DMS 273 (cell line): ENCODE data around the gene ARGFX.
"Not testable (repeated sequence)": the region's sequence is repeated elsewhere in the genome, so short reads cannot be mapped to it uniquely, and the experiment has no call there.

Source experiments
- DNase-seq: peaks from one replicate; lab custom pipeline; 2025; ENCODE audit not compliant: unreplicated experiment; lab: John Stamatoyannopoulos, UW

ARGFX gene

DNA sequence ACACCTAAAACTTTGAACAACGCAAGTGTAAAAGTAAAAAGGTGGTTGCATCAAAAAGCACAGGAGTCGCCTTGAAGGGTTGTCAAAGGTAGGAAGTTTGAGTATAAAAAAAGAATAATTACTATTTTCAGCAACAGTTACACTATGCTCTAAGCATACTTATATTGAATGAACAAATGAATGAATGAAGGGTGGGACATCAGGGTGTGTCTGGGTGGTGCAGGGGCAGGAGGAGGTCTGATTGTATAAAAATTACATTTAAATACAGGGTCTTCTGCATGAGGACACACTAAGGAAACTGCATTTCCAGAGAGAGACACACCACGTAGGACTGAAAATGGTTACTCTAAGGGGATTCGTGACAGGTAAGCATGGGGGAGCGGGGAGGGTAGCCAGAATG, at the start of gene ARGFX:
Gene ARGFX, plus strand, starts transcription at position 301 of the 400 bp plus-strand sequence. CDS start 2,765 bp downstream, outside the sequence.
- DNase-seq, result no peak

DNA sequence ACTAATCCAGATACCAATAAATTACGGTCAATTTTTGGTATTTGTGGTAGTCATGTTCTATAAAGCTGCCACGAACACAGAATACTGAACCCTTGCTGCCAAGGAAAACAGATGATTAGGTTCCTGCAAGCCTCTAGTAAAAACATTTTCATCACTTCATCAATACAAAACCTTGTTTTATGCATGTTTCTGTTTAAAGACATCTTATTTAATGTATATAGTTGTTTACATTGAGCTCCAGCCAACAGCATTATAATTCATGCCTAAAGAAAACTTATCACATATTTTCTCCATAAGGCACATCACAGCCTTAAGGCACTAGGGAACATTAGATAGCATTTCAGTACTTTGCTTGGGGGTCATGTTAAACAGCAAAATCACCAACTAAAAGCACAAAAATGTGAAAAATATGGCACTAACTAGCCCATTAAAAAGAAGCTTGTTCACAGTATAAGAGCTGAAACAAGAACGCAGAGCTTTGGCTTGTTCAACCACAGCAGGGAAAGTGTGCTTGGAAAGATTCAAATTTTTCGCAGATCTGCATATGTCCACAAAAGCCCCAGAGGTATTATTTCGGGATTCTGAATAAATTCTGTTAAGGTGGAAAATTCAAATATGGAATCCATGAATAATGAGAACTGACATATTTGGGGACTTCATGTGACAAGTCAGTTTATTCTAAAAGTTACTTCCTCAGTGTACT, 49.6 kb upstream of the ARGFX start:
- DNase-seq, result no peak

DNA sequence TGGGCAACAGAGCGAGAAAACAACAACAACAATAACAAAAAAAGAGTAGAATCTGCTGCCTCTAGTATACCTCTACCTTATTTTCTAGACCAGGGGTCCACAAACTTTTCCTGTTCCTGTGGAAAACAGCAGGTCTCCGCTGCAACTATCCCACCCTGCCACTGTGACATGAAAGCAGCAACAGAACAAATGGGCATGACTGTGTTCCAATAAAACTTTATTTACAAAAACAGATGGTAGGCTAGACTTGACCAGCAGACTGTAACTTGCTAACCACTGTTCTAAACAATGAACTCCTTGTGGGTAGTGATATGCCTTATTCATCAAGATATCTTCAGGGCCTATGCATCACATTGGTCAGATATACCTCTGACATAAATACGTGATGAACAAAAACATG, 47.2 kb upstream of the ARGFX start:
- no peak for DNase-seq

DNA sequence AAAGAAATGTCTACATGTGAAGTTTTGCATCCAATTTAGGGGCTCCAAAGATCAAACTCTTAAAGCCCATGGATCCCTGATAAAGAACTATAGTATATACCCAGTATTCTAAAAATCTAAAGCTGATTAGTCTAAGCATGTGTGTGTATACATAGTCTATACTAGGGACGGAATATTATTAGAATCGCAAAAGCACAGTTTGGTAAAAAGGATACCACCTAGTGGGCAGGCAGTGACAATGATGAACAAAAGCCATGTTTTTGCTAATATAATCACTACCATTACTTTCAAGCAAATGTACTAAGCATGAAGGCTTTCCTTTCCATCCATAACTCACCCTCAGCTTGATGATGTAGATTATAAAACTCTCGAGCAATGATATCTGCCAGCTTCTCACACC, 38.4 kb upstream of the ARGFX start:
- peak; percentile 26 for DNase-seq

DNA sequence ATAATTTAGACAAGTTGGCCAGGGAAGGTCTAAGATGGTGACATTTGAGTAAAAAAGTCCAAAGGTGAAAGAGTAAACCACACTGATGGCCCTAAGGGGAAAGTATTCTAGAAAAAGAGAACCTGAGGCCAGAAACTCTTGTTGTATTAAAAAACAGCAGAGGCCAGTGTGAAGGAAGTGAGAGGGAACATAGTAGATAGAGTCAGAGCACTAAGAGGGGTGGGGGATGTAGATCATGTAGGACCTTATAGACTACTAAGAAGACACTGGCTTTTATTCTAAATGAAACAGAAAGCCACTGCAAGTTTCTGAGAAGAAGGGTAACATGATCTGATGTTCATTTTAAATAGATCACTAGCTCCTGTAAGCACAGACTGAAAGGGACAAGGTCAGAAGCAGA, 36.5 kb upstream of the ARGFX start:
- no peak for DNase-seq

DNA sequence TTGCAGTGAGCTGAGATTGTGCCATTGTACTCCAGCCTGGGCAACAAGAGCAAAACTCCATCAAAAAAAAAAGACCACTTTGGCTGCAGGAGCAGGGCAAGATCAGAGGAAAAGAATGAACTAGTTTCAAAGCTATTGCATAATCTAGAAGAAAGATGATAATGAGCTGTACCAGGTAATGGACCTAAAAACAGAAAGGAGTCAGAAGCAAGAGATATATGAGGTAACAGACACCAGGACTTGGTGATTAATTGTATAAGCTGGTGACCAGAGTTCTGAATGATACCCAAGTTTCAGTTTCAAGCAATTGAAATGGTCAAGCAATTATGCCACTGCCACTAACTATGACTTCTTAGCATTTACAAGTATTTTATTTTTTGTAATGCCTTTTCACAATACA, 24.8 kb upstream of the ARGFX start:
- no peak for DNase-seq

DNA sequence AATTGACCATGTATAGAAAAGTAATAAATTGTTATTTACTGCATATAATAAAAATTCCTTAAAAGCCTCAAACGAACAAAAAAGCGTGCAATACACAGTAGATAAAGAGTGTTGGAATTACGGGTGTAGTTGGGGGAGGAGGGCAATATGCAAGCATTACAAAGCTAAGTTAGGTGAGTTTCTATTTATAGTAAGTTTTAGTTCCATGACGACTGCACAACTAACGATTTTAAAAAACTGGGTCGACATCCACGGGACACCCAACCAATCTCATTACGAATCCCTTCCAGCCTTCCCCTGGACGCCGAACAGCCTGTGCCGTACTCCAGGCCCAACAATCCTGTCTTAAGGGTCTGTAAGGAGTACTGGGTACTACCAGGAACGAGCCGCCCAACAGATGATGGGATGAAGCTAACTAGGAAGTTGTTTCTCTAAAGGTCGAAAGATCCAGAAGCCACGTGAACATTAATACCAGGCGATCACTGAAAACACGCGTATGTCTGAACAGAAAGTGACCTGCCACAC, 22.6 kb upstream of the ARGFX start:
- peak; percentile 72 for DNase-seq

DNA sequence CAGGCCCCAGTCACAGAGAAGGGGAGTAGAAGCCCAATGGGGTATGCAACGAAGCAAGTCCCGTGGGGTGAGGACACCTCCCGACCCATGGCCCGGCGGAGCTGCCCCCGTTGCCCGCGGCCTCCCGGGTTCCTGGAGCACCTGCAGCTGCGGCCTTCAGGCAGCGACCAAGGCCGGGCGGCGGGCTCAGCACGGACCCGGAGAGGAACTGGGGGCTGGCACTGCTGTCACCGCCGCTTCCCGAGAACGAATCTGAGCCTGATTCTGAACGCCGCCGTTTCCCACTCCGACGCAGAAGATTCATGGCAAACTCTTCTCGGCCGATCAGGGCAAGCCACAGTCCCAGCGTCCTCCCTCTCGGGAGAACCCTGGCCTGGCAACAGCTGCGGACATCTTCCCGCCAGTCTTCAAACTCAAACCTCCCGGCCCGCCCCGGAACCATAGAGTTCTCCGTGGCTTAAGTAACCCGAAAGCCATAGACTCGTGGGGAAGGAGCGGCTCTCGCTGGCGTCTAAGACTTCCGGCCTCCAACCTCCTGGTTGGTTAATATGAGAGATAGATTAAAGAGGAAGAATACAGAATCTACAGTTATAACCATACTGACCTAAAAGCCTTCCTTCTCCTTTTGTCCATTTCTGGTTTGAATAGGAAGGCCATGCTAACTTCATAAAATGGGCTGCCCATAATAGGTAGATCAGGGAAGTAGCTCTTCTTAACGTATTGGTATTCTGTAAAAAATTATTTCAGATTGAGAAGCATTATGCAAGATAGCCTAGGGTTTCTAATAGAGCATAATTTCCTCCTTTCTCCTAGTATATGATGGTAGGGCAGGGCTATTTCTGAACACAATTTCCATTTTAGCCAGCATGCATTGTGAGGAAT, 21.9 kb upstream of the ARGFX start, which contains the start of gene POLQ:
Gene POLQ, minus strand, starts transcription at position 415 of the 882 bp plus-strand sequence. Its CDS starts 111 bp downstream, at position 304.
- peak; percentile 99 for DNase-seq

DNA sequence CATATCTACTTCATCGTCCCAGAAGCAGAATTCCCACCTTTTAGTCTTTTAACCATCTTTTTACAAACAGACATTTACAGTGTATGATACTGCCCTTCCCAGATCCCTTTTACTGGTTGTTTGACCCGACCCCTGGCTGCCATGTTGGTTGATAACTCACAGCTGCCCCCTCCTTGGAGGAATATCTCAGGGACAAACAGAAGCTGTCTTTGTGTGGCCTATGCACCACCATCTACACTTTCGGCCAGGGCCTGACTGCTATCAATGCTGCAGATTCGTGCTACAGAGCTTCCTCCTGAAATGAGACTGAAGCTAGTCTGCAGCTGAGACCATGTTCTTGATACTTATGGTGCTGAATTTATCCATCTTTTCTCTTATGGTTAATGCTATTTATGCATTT, 15.4 kb upstream of the ARGFX start:
- DNase-seq, result no peak

DNA sequence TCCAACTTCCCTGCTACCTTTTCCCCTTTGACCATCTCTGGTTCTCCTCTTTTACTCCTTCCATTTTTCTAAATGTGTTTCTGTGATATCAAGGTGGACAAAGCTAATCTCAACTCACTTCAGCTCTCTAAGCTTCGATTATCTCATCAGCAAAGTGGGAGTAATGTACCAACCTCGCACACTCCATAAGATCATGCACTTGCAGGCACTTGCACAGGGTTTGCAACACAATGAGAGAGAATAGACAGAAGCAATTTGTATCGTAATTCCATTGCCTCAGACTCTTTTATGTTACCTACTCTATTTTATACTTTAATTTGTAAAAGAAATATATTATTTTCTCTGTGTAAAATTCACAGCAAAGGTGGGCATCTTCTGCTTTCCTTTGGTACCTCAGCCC, 15.0 kb upstream of the ARGFX start:
- DNase-seq, result no peak

DNA sequence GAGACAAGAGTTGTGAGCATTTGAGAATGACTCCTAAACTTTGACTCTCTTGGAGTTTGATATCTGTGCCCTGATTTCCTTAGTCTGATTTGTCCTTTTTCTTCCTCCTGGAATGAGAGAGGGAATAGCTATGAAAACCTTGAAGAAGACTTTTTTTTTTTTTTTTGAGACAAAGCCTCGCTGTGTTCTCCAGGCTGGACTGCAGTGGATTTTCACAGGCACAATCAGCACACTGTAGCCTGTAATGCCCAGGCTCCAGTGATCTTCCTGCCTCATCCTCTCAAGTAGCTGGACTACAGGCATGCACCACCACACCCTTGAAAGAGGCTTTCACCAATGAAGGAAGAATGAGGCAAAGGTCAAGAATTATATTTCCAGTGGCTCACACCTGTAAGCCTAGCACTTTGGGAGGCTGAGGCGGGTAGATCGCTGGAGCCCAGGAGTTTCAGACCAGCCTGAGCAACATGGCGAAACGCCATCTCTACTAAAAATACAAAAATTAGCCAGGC, 10.3 kb upstream of the ARGFX start:
- no peak for DNase-seq

DNA sequence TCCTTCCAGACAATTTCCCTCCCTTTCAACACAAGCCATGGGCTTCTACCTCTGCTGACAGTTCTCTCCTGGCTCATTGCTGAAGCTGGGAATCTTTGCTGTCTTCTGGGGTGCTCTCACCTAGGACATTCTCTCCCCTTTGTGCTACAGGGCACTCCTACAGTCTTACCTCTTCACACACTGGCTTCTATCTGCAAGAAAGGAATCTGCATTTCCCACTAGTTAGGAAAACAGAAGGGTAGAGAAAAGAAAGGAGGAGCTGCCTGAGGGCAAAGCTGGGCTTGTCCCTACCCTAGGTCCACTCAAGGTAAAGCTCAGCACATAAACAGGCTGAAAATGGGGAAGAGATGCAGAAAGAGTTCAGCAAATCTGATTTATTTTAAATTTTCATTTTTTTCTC, 5.6 kb upstream of the ARGFX start:
- DNase-seq, result no peak

DNA sequence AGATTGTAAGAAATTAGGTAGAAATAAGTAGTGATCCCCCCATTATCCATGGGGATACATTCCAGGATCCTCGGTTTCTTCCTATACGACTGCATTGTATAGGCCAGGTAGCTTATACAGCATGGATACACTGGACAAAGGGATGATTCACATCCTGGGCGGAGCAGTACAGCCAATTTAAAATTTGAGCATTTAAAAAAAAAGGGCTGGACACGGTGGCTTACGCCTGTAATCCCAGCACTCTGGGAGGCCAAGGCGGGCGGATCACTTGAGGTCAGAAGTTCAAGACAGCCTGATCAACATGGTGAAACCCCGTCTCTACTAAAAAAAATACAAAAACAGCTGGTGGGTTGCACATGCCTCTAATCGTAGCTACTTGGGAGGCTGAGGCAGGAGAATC, 976 bp upstream of the ARGFX start:
- no peak for DNase-seq

DNA sequence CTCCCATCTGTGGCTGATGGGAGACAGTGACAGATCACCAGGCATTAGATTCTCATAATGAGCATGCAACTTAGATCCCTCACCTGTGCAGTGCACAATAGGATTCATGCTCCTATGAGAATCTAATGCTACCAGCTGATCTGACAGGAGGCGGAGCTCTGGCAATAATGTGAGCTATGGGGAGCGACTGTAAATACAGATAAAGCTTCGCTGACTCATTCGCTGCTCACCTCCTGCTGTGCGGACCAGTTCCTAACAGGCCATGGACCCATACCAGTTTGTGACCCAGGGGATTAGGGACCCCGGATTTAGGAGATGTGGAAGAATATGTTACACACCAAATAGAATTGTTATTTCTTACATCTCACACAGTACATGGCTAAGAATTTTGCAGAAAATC, 6.7 kb downstream of the ARGFX start:
- DNase-seq, result peak; percentile 62

DNA sequence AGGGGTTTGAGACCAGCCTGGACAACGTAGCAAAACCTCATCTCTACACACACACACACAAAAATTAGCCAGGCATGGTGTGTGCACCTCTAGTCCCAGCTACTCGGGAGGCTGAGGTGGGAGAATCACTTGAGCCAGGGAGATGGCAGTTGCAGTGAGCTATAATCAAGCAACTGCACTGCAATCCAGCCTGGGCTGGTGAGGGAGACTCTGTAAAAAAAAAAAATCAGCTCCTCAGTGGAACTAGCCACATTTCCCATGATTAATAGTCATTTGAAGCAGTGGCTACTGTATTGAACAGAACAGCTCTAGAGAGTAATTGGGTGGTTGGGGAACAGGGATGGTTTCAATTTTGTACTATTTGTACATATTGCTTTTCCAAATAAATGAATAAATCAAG, 13.9 kb downstream of the ARGFX start:
- DNase-seq, result no peak

DNA sequence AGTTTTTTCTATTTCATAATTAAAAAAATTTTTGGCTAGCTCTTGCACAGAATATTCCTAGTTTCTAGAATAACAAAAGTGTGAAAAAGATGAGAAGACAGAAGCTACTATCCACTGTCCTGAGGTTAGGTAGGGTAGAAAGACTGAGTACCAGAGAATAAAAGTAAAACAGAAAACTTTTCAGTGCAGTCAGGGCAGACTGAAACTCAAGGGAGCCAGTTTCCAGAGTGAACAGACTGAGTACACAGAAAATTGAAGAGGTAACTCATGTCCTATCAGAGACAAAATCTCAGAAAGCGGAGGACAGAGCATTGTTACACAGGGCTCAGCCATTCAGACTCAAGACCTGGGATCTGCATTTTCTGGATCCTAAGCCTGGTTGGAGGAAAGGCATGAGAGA, 16.7 kb downstream of the ARGFX start:
- DNase-seq, result no peak

DNA sequence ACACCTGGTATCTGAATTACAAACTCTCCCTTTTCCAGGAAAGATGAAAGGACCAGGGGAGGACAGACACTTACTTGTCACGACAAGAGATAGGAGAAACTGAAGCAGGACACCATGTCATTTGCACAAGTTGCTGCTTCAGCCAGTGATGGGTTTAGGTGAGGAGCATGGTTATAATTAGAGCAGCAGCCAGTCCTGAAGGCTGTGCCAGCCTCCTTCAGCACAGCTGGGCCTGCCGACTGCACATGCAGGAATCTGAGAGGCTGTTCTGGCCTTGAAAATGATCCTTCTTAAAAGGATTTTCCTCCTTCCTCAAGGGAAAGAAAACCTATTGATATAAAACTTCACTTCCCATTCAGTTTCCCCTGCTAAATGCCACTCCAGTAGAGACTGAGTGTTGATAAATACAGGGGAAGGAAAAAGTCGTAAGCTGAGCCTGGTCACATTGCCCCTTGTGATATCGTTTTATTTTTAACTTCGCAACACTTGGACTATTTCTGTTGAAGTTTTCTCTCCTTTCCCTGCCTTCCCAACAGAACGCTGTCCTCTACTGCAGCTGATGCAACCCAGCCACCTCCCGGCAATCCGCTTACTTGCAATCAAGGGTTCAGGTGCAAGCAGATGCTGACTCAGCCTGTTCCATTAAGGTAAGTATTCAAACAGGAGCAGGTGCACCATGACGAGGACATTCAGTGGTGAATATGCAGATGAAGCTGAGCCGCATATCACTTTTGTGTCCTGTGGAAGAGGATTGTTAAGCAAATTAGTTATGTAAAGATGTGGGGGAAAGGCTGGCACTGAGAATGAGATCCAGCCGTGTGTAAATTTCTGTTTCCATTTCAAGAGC, 25.3 kb downstream of the ARGFX start, which contains the start of gene FBXO40:
Gene FBXO40, plus strand, starts transcription at position 524 of the 847 bp plus-strand sequence. CDS start 27,197 bp downstream, outside the sequence.
- peak; percentile 58 for DNase-seq

DNA sequence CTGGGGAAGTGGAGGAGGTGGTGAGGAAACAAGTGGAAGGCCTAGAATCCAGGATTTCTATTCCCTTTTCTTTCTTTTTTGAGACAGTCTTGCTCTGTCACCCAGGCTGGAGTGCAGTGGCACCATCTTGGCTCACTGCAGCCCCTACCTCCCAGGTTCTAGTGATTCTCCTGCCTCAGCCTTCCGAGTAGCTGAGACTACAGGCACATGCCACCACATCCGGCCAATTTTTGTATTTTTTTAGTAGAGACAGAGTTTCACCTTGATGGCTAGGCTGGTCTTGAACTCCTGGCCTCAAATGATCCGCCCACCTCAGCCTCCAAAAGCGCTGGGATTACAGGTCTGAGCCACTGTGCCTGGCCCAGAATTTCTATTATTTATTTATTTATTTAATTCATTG, 26.1 kb downstream of the ARGFX start:
- DNase-seq, result not testable (repeated sequence)

DNA sequence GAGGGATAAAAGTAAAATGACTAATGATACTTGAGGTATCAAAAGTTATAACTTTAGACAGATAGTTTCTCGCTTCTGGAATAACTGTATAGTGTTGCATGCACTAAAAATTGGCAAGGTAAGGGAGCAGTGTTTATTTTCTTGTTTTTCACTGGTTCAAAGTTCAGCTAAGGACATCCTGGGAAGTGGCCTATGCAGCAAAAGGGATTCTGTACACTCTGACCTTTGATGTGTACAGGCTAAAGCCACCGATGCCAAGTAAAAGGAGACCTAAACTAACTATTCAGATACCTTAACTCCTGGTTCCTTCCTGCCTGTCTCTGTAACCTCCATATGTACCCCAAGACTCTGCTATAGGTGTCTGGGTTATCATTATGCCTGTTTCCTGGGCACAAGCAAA, 27.1 kb downstream of the ARGFX start:
- no peak for DNase-seq

DNA sequence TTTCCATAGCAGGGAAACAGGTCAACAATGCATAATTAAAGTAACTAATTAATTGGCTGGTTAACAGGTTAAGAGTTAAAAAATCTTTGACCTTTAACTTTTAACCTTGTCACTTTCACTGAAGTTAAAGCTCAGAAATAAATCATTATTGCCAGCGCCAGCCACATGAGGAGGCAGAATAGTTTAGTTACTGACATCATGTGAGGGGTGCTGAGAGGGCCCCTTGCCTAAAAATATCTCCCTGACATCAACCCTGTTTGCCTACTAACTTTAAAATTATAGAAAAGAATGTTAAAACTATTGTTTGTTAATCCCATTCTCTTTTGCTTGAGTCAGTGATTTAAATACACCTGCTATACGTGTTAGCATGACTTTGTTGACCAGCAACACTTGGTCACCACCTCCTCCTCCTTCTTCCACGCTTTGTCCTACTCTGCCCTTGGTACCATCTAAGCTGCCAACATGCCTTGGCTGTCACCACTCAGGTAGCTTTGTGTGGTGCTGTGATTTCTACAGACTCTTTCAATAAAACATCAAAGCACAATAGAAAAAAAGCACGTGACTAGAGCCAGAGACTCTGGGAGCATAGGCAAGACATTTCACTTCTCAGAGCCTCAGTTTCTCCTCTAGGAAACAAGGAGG, 28.1 kb downstream of the ARGFX start:
- no peak for DNase-seq
